Hematopoietic multipotent progenitor cell treated with erythropoietin and hydrocortisone succinate and interleukin-3 and kit ligand, for 8 days (in vitro differentiated cells): Measurements from ENCODE around the gene STX16.

ENCODE experiments used
- DNase-seq: peaks from one replicate; pipeline ENCODE4 v3.0.0-alpha.2; 2015

STX16 gene

GRCh38 chr20:58698741-58699622 is 47.9 kb downstream of the STX16 start:
- no peak for DNase-seq

DNA sequence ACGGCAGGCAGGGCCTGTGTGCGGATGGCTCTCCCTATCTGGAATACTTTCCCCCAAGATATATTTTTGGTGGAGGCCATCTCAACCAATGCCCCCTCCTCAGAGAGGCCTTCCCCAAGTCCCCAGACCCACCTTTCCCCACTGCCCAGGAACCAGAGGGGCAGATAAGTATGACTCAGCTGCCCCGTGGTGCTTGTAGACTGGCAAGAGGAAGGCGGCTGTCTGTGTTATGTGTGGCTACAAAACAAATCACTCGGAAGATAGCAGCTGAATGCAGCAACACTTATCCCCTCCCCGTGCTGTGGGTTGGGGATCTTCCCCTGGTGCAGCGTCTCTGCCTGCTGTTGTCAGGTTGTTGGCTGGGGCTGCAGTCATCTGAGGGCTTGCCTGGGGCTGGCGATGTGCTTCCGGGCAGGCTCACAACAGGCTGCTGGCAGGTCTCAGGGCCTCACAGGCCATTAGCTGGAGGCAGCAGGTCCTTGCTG is 48.6 kb downstream of the STX16 start:
- no peak for DNase-seq

DNA sequence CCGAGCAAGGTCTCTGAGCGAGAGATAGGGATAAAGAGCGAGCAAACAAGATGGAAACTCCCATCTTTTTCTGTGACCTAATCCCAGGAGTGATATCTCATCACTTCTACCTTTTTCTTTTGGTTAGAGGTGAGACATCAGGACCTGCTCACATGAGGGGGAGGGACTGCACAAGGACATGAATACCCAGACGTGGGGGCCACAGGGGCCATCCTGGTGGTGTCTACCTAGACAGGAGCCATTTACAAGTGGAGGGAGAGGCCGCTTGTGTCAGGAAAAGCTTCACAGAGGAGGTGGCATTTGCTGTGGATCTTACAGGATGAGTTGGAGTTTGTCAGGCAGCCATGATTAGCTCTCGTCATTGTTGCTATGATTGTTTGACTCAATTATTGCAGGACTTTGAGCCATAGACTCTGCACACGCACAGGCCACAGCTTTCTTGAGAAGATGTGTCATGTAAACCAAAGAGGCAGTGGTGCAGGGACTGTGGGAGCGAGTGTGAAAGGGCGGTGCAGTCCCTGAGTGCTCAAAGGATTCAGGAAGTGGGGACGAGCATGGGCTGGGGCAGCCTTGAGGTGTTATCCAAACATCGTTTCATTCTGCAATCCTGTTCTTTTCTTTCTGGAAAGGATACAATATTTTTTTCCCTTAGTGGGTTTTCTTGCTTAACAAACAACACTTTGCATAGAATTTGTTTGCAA is 49.2 kb downstream of the STX16 start:
- no peak for DNase-seq

DNA sequence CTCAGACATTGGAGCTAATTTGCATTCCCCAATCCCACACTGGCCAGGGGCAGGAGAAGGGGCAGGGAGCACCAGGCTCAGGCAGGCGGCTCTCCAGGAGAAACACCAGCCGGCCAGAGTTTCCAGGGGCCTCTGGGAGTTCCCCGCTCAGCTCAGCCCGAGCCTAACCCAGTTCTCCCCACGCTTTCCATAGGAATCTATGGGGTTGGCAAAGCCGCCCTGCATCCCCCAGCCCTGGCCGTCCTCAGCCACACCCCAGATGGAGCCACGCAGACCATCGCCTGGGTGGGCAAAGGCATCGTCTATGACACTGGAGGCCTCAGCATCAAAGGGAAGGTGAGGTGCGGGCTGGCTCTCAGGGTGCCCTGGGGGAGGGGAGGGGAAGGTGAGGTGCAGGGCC is 49.7 kb downstream of the STX16 start:
- no peak for DNase-seq

DNA sequence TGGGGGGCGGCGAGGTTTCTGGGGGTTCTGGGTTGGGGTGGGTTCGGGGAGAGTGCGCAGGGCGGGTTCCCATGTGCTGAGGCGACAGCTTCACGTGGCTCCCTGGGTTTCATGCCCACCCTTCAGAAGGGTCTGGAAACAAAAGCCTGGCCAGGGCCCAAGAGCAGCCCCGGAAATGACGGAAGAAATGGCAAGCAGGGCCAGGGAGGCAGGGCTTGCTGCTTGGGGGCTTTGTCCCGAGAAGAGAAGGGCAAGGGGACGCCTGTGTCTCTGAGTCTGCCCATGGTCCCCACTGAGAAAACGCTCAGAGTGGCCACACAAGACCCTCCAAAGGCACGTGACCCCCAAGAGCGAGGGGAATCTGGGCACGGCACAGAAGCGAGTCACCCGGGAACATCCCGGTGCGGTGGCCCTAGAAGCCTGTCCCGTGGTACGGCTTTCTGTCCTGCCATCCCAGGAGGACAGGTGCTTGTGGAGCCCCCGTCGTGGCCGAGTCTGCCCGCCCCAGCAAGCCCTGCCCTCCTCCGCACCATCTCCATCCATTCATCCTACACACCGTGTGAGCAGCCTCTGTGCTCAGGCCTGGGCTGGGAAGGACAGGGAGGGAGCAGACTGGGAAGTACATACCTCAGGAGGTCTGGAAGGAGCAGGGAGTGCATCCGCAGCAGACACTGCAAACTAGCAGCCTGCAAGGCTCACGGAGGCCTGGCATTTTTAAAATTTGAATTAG is 50.5 kb downstream of the STX16 start:
- DNase-seq, result no peak

- no peak for DNase-seq
Observed at GRCh38 chr20:58702161-58702510, 51.1 kb downstream of the STX16 start.

DNA sequence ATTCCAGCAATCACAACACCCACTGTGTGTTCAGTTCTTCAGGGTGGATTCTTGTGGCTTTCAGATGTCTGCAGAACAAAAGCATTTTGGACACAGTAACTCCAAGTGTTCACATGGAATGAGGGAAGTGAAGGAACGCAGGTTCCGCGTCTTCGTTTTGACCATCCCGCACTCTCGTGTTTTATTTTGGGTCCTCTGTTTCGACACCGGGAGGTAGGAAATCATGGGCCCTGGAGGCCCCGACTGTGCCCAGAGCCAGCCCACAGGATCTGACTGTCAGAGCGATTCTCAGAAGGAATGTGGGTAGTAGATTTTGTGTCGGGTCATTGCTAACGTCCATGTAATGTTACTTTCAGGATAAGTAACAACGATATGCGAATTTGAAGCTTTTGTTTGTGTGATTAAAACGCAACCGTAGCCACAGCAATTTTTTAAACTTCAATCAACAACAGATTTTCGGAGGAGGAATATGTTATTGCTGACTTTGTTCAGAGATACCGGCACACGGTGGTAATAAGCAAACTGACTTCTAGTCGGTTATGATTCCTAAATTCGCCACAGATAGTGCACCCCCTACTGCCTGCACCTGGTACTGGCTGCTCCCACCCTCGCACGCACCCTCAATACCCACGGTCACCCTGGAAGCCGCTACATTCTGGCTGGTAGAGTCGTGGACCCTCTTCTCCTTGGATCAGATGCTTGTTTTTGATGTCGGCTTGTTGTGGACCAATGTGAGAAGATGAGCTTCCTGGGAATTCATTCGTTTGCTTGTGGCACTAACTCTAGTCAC is 52.0 kb downstream of the STX16 start:
- DNase-seq, result no peak

GRCh38 chr20:58703765-58704371 is 52.8 kb downstream of the STX16 start:
- DNase-seq, result no peak

- DNase-seq, result no peak
Observed at GRCh38 chr20:58705208-58705926, 54.3 kb downstream of the STX16 start.

- no peak for DNase-seq
Observed at GRCh38 chr20:58706150-58706892, 55.2 kb downstream of the STX16 start.

DNA sequence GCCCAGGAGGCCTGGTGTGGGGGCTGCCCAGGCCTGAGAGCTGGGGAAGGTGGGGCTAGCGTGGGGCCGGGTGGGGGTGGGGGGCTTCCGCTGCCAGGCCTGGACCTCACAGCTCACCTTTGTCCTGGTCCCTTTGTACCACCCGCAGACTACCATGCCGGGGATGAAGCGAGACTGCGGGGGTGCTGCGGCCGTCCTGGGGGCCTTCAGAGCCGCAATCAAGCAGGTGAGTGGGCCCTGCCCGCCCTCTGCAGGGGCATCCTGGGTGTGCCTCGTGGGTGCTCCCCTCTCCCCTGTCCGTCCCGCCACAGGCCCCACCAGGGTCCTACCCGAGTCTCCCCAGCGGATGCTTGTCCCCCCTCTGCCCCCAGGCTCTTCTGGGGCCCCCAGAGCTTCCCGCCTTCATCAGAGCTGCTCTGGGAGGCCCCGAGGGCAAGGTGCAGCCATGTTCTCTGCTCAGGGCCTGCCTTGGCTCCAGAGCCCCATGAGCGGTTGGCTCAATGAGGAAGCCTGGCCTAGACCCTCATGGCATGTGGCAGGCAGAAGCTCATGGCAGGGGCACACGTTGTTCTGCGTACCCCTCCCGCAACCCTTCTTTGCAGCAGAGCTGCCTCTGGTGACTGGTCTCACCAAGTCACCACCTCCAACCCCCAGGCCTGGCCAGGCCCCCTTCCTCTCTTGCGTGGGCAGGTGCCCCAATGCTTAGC is 56.0 kb downstream of the STX16 start:
- no peak for DNase-seq

- DNase-seq, result no peak
Observed at GRCh38 chr20:58707770-58708169, 56.7 kb downstream of the STX16 start.

GRCh38 chr20:58708246-58708931 is 57.3 kb downstream of the STX16 start:
- DNase-seq, result no peak

GRCh38 chr20:58709013-58709702 is 58.1 kb downstream of the STX16 start:
- DNase-seq, result no peak

DNA sequence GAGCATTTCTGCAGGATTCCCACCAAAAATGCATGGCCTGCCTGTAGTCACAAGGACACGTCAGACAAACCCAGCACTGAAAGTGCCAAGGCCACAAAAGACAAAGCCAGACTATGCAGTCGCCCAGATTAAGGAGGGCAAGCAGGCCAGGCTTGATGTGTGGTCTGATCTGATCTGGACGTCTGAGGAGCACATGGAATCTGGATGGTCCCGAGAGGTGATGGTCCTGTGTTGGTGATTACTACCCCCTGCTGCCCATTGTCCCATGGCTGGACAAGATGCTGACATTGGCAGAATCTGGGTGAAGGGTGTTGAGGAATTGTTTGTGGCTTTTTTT is 58.6 kb downstream of the STX16 start:
- no peak for DNase-seq

DNA sequence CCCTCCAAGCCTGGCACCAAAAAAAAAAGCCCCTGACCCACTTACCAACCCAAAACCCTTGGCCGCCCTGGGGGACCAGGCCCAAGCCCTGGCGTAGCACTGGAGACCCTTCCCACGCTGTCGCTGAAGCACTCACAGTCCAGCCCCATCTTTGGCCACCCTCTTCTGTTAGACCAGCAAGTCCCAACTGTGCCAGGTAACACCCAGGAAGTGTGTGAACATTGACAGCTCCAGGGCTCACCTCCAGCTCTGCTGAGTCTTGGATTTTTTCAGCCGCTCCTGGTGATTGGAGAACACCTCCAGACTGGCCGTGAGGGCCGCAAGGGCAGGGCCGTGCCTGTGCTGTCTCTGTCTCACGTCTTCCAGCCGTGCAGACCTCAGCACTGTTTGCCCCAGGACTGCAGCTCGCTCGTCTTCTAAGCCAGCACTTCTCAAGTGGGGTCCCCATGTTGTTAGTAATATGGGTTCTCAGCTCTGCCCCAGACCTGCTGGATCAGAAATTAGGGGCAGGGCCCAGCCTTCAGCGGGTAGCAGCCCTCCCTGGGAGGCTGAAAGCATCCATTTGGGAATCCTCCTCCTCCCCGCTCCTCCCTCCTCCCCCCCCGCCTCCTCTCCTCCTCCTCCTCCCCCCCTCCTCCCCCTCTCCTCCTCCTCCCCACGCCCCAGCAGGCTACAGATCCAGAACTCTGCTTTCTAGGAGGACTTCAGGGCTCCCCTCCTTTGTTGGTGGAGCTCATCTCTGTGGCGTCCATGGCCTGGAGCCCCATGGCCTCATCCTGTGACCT is 59.6 kb downstream of the STX16 start:
- DNase-seq, result no peak

DNA sequence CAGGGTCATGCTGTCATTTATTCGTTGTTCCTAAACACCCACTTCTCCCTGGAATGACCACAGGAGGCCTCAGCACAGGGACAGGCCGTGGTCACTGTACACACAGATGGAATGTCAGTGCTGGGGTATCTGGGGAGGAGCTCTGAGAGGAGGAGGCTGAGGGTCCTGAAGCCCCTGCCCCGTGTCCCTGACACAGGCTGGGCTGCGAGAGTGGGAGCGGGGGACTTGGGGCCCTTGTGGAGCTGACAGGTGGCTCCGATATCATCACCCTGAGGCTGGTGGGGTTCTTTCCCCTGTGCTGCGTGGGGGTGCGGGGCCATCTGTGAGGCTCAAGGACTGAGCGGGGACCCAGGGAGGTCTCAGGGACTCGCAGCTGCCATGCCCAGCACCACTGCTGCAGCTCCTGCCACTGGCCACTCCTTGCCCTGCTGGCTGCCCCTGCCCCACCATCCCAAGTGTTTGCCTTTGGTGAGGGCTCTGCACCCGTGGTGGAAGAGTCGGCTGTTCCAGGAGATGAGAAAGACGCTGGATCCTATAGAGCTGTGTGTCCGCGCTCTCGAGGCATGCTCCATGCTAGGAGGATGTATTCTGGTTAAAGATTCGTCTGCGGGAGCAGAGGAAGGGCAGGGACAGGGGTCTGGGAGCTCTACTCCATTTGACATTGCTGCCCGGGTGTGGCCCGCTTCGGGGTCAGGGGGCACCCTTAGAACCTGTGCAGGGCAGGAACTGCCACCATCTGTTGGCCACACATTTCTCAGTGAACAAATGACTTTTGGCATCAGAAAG is 60.4 kb downstream of the STX16 start:
- DNase-seq, result no peak
